GM18511 (cell line): Measurements from ENCODE around the gene BNIP3.
A peak's percentile ranks its signal among the peaks of the same experiment; 100 is the strongest.

Experiments
- ATAC-seq: cut with Tn5 transposase; IDR thresholded peaks from one replicate; pipeline ENCODE4 v1.9.1; 2021; ENCODE audit warnings: mild to moderate bottlenecking, moderate library complexity; ENCODE audit not compliant: unreplicated experiment

BNIP3 gene, protein sequence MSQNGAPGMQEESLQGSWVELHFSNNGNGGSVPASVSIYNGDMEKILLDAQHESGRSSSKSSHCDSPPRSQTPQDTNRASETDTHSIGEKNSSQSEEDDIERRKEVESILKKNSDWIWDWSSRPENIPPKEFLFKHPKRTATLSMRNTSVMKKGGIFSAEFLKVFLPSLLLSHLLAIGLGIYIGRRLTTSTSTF

GRCh38 chr10:131981429-131982184 lies at the start of gene BNIP3:
BNIP3 (minus strand) TSS chr10:131981923; CDS start chr10:131981806, 117 bp downstream.
- ATAC-seq = peak; percentile 88

- no peak for ATAC-seq
Measured at GRCh38 chr10:132030898-132031463, 49.3 kb upstream of the BNIP3 start.

- ATAC-seq = no peak
Measured at GRCh38 chr10:132028706-132029105, 47.0 kb upstream of the BNIP3 start.

GRCh38 chr10:132027423-132027983 lies 45.8 kb upstream of the BNIP3 start:
- no peak for ATAC-seq

GRCh38 chr10:132023092-132023811 lies 41.5 kb upstream of the BNIP3 start:
- ATAC-seq = peak; percentile 95

GRCh38 chr10:132022241-132022640 lies 40.5 kb upstream of the BNIP3 start:
- no peak for ATAC-seq

DNA sequence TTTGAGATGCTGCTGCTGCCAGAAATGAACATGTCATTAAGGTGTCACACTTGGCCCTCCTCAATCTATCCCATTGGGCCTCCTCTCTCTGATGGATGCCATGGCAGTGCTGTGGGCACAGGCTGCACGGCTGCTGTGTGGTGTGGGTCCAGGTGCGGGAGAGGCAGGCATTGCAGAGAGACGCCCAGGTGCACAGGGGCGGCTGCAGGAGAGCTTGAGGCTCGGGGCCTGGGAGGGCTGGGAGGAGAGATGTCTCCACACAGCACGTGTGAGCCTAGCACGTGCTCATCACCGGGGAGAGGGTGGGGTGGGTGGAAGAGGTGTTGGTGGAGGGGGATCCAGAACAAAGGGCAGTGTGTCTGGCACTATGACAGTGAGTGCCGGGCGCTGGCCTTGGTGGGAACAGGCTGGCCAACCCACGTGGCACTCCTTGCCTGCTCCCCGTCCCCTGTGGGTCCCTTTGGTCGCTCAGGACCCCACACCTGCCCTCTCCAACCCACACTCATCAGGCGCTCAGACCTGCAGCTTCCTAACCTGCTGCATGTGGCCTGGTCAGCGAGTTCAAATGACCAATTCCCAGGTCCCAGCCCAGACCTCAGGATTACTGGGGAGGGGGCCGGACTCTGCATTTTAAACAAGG lies 39.9 kb upstream of the BNIP3 start:
- ATAC-seq = no peak

GRCh38 chr10:132021046-132021445 lies 39.3 kb upstream of the BNIP3 start:
- ATAC-seq = no peak

DNA sequence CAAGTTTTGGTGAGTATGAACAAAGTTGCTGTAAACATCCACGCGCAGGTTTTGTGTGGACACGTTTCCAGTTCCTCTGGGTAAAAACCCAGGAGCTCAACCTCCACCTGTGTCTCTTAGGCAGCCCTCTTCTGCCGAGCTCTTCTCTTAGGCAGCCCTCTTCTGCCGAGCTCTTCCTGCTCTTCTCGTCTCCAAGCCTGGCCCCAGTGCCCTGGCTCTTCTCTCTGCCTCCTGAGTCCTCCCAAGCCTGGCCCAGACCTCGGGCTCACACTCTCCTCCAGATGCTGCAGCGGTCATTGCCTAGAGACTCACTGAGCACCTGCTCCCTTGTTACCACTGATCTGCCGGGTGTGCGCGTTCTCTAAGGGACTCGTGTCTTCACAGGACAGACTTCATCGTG lies 38.7 kb upstream of the BNIP3 start:
- no peak for ATAC-seq

- no peak for ATAC-seq
Measured at GRCh38 chr10:132019366-132019765, 37.6 kb upstream of the BNIP3 start.

DNA sequence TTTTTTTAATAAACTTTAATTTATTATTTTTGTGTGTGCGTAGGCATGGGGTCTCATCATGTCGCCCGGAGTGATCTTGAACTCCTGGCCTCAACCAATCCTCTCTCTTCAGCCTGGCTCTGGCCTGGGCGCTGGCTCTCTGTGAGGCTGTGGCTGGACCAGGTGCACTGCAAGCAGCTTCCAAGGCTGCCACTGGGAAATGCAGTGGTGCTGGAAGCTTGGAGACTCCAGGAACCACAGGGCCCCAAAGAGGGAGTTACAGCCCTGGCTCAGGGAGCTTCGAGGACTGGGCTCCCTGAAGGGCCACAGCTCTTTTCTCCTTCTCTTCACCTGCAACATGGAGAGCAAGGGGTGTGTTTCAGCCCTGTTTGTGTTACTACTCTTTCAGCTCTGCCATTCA lies 36.7 kb upstream of the BNIP3 start:
- ATAC-seq = no peak

- no peak for ATAC-seq
Measured at GRCh38 chr10:132016514-132016913, 34.8 kb upstream of the BNIP3 start.

GRCh38 chr10:132011445-132011844 lies 29.7 kb upstream of the BNIP3 start:
- no peak for ATAC-seq

GRCh38 chr10:132011024-132011423 lies 29.3 kb upstream of the BNIP3 start:
- ATAC-seq = no peak

DNA sequence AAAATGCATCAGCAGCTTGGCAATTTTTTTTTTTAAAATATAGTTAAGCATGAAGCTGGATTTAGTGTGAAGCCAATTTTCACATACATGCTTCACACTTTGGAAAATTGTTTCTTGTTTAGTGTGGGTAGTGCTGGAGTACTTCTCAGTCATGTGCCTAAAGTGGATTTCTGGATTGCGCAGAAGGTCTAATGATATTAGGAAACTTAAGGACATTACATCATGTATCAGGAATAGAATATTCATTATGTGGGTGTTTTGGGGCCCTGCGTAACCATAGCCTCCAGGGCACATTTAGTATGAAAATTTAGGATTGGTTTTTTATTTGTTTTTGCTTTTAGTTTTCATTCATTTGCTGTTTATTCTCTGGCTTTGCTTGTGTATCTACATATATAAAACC lies 28.8 kb upstream of the BNIP3 start:
- no peak for ATAC-seq

DNA sequence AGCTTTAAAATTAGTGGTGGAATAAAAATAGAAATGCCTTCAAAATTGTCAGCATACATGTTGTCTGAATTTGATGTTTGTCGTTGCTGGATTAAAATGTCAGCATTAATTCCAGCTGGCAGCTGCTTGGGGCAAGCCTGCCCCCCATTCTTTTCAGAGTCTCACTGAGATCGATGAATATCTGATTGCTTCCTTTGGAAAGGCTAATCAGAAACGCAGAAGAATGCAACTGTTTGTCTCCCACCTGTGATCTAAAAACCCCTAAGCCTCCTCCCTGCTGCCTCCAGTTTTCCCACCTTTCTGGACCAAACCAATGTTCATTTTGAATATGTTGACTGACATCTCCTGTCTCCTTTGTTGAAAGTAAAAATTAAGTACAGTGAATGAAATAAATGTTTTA lies 27.9 kb upstream of the BNIP3 start:
- ATAC-seq = no peak

DNA sequence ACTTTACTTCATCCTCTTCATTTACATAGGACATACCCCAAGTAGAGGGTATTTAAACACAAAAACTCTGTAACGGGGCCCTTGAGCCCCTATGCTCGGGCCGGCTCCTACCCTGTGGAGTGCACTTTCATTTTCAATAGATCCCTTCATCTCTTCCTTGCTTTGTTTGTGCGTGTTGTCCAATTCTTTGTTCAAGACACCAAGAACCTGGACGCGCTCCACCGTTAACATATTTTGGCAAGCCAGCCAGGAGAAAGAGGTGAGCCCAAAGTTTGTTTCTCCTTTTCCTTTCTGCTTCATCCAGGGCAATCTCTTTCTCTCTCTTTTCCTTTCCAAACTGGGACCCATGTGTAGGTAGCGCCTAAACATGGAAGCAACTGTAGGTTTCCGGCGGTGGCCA lies 26.0 kb upstream of the BNIP3 start:
- ATAC-seq = no peak

- ATAC-seq = no peak
Measured at GRCh38 chr10:132006966-132007365, 25.2 kb upstream of the BNIP3 start.

DNA sequence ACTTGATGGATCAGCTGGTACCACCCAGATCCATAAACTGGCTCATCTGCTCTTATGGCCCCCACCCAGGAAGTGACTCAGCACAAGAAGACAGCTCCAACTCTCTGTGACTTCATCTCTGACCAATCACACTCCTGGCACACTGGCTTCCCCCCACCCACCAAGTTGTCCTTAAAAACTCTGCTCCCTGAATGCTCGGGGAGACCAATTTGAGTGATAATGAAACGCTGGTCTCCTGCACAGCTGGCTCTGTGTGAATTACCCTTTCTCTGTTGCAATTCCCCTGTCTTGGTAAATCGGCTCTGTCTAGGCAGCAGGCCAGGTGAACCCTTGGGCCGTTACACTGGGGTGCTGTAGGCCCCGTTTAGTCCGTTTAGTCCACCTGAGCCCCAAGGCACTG lies 23.4 kb upstream of the BNIP3 start:
- no peak for ATAC-seq

DNA sequence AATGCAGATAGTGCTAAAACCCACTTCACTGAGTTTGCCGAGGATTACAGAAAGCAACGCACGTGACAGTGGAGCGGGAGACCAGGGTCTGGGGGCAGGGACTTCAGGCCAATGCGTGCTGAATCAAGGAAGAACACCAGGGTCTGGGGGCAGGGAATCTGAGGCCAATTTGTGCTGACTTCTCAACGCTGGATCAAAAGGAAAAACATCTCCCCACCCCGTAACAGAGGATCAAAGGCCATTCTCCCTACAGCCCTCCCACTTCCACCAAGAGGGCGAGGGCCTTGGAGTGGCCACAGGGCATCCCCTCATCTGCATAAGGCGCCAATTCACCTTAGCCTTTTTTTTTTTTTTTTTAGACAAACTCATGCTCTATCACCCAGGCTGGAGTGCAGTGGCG lies 22.3 kb upstream of the BNIP3 start:
- ATAC-seq = no peak
